DMS79 (cell line): ENCODE results near the gene DEPDC5.
"Not testable (repeated sequence)": the region's sequence is repeated elsewhere in the genome, so short reads cannot be mapped to it uniquely, and the experiment has no call there.

Experiments
- DNase-seq: peaks from one replicate; lab custom pipeline; 2025; lab: John Stamatoyannopoulos, UW

Gene DEPDC5

DNA sequence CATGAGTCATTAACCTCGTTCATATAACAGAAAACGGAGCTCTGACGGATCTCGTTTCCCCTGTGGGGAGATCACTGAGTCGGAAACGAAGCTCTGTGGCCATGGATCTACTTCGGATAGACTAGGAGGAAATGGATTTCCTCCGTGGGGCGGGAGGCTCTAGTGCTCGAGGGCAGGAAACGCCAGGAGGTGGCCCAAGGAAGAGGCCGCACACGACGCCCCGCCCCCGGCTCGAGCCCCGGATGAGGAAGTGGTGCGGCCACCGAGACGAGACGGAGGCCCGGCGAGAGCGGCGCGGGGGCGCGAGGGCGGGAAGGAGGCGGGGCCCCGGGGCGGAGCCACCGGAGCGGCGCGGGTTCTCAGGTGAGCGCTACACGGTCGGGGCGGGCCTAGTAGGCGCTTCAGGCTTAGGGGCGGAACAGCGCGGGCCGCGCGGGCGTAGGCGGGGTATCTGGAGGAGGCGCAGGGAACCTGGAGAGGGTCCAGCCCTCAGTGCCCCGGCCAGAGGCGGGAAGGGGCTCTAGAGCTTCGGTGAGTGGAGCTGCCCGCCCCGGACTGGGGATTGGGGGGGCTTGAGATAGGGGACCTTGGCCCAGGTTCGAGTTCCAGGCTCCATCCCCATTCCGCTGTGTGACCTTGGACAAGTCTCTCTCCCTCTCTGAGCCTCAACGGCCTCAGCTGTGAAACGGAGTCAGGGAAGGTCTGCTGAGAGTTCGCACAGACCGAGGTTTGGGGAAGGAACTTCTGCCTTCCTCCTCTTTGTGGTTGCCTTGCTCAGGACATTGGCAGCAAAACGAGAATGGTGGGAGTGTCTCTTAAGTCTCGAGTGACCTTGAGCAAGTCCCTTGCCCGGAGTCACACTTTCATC lies at the start of gene DEPDC5:
DEPDC5 (plus strand) TSS at position 386 of the 868 bp plus-strand sequence. CDS start 903 bp downstream, outside the sequence.
- DNase-seq = peak; percentile 78

DNA sequence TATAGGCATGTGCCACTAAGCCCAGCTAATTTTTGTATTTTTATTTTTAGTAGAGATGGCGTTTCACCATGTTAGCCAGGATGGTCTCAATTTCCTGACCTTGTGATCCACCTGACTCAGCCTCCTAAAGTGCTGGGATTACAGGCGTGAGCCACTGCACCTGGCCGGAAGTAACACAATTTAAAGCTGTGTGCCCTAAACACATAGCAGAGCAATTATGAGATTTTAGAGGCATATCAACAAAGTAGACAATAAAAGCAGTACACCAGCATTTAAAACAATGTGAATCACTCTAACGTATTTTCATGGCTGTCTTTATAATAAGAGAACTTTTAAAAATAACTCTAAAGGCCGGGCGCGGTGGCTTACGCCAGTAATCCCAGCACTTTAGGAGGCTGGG lies 46.3 kb upstream of the DEPDC5 start:
- DNase-seq = no peak

DNA sequence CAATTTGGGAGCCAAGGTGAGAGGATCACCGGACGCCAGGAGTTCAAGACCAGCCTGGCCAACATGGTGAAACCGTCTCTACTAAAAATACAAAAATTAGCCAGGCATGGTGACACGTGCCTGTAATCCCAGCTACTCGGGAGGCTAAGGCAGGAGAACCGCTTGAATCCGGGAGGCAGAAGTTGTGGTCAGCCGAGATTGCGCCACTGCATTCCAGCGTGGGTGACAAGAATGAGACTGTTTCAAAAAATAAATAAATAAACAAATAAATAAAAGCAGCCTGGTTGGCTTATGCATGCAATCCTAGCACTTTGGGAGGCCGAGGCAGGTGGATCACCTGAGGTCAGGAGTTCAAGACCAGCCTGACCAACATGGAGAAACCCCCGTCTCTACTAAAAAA lies 42.6 kb upstream of the DEPDC5 start:
- not testable (repeated sequence) for DNase-seq

DNA sequence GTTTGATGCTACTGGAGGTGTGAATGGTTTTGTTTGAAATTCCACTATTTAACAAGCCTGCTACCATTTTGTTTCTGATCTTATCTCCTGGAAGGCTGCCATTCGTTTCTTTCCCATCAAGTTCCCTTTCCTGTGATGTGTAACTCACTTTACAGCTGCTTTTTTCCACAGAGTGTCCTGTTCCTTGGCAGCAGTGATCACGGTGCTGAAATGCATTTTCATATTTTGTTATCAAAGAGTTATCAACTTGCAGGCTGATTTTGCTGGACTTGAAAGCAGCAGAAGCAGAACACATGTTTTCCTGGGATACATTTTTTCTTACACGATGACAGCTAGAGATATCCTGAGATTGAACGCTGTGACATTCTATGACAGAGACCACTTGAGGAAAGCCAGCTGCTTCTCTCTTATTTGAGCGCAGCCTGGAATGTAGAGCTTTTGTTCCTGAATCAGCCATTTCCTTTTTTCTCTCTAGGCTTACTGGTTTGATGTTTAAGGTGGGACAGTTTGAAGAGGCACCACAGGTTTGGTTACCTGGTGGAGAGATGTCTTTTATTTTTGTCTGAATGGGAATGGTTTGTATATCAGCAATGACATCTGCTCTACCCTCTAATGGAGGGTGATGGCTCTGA lies 38.6 kb upstream of the DEPDC5 start:
- DNase-seq = no peak

DNA sequence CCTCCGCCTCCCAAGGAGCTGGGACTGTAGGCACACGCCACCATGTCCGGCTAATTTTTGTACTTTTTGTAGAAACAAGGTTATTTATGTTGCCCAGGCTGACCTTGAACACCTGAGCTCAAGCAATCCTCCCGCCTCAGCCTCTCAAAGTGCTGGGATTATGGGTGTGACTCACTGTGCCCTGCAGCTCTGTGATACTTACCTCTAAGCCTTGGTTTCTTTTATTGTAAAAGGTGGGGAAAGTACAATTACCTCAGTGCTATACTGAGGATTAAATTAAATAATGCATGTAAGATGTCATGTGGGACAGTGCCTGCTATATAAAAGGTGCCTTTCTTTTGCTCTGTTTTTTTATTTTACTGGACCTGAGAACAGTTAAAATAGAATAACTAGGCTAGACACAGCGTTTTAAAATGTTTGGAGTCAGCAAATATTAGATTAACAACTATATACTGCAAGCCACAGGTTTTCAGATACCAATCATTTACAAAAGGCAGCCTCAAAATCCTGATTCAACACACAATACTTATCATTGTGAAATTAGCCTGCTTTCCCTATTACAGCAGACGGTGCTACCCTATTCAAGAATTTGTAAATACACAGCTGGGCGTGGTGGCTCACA lies 33.9 kb upstream of the DEPDC5 start:
- DNase-seq = no peak

DNA sequence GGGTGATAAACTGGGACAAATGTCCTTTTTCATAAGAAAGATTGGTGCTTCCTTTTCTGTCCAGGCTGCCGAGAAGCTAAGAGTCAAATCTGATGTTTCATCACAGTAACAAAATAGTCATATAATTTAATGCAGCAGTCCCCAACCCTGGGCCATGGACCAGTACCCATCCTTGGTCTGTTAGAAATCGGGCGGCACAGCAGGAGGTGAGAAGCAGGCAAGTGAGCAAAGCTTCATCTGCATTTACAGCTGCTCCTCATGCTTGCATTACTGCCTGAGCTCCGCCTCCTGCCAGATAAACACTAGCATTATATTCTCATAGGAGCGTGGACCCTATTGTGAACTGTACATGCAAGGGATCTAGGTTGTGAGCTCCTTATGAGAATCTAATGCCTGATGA lies 30.1 kb upstream of the DEPDC5 start:
- DNase-seq = no peak

DNA sequence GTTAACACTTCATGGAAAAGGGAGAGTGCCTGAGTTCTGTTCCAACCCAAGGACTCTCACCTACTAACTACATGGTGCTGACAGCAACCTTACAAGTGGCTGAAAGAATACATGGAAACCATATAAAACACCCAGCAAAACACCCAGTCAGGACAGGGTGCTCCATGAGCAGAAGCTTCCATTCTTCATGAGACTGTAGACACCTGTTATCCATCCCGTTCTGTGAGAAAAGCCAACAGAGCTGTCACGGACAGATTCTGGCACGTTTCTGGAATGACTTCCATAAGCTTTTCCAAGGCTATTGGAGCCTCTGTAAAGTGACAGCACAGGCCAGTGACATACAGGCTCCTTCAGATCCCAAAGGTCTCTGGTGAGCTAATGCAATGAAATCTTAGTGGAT lies 27.1 kb upstream of the DEPDC5 start:
- DNase-seq = no peak

DNA sequence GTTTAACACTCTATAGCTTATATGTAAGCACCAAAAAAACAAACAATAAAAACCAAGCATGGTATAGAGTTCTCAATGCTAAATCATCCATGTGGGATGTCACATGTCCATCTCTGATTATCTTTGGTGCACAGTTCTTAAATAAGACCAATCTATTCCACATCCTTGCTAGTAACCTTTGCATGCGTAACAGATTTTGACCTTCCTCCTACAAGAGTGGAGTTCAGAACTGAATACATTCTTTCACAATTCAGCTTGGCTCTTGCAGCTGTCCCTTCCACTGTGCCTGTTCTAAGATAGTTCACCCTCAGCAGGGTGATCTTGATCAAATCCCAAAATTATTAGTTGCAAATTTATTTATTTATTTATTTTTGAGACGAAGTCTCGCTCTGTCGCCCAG lies 25.0 kb upstream of the DEPDC5 start:
- no peak for DNase-seq

DNA sequence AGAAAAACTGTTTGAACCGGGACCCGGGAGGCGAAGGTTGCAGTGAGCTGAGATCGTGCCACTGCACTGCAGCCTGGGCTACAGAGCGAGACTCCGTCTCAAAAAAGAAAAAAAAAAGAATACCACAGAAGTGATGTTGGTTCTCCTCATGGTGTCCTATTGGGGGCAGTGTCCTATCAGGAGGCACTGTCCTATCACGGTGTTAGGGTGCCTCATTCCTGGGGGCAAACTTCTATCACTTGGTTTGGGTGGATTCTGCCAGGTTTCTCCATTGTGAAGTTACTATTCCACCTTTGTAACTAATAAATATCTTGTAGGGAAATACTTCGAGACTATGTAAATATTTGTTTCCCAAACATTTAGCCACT lies 23.5 kb upstream of the DEPDC5 start:
- DNase-seq = no peak

DNA sequence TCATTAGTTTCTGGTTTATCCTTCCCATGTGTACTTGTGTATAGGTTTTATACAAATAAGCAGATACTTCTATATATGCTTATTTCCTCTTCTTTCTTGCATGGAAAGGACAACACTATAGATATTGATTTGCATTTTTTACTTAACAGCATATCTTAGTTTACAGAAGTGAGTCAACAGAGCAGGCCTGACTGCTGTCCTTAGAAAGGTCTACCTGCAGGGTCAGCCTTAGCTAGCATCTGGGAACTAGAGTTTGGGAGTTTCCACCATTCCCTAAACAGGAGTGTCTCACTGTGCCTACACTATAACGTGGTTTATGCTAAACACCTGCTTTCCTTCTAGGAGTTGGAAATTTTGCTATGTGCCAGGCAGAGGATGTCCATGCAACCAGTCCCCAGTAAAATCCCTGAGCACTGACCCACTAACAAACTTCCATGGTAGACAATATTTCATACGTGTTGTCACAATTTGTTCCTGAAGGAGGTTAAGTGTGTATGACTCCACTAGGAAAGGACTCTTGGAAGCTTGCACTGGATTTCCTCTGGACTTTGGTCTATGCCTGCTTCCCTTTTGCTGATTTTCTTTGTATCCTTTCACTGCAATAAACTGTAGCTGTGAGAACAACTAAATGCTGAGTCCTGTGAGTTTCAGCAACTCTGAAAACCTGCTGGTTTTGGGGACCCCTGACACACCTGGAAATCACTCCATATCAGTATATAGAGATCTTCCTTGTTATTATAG lies 21.6 kb upstream of the DEPDC5 start:
- DNase-seq = no peak

DNA sequence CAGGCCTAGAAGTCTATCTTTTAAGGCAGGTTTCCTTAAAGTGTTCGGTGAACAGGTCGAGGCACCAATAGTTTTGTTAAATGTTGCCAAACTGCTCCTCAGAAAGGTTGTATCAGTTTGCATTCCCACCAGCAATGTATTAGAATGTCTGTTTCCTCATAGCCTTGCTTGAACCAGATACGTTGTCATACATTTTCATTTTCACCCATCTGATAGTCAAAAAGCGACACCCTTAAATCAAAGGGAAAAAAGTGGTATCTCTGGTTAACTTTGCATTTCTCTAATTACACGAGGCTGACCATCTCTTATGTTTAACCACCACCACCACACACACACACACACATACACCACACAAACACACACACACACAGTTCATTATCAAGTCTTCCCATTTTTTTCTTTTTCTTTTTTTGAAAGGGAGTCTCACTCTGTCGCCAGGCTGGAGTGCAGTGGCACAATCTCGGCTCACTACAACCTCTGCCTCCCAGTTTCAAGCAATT lies 20.2 kb upstream of the DEPDC5 start:
- no peak for DNase-seq

DNA sequence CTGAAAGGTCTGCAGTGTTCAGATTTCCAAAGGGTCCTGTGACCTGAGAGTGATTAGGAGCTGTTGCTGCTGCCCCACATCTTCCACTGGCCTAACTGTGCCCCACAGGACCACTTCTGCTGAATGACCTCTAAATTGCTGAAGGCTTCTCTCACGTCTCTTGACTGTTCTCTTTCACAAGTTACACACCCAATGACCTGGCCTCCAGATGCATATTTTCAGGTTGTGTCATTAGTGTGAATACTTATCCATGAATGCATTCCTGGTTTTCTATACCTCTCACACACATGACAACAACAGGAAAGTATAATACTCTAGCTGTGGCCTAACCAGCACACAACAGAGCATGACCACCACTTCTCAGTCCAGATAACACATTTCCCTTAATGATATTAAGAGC lies 19.3 kb upstream of the DEPDC5 start:
- no peak for DNase-seq

DNA sequence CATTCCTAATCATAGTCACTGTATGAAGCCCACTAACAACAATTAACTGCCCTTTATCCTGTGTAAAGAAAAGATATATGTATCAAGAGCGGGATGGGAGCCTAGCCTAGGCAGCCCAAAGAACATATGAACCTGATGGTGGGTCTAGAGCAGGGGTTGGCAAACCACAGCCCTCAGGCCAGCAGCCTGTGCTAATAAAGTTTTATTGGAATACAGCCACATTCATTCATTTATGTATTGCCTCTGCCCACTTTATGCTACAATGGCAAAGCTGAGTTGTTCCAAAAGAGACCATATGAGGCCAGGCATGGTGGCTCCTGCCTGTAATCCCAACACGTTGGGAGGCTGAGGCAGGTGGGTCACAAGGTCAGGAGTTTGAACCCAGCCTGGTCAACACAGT lies 17.4 kb upstream of the DEPDC5 start:
- DNase-seq = no peak

DNA sequence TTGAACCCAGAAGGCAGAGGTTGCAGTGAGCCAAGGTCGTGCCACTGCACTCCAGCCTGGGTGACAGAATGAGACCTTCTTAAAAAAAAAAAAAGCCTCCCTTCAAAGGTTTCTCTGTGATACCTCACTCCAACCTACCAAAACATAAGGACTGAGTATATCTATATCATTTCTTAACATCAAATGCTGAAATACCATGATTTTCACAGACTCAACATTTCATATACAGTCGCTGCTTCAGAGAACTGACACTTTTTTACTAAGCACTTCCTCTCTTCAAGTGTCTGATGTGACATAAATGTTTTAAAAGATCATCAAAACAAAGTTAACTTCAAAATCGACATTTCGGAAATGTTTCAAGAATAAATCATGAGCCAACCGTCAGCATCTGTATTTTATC lies 15.9 kb upstream of the DEPDC5 start:
- no peak for DNase-seq

DNA sequence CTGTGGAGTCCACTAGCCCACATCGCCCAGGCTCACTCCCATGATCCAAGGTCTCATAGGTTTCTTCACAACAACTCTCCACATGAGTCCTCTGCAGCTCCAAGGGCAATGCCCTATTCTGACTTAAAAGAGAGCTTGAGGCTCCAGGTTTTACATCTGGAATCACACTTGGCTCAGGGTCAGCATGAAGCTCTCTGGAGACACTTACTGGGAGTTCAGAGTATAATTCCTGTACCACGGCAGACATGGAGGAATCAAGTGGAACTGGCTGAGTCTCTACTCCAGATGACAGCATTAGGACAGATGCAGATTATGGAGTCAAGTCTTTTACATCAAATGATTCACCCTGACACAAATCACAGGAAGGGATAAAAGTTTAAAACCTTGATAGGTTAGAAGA lies 15.3 kb upstream of the DEPDC5 start:
- DNase-seq = no peak

DNA sequence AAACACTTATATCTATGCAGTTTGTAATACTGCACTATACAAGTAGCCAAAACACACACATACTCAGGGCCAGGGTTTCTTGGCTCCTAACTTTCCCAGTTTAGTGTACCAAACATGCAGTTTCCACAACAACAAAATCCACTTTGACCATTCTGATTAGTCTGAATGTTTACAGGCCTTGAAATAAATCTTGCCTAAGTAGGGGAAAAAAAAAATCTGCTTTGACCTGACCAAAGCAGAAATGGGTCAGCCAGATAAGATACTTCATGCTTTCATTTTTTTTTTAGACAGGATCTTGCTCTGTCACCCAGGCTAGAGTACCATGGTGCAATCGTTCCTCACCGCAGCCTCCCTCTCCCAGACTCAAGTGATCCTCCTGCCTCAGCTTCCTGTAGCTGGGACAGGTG lies 14.0 kb upstream of the DEPDC5 start:
- no peak for DNase-seq

DNA sequence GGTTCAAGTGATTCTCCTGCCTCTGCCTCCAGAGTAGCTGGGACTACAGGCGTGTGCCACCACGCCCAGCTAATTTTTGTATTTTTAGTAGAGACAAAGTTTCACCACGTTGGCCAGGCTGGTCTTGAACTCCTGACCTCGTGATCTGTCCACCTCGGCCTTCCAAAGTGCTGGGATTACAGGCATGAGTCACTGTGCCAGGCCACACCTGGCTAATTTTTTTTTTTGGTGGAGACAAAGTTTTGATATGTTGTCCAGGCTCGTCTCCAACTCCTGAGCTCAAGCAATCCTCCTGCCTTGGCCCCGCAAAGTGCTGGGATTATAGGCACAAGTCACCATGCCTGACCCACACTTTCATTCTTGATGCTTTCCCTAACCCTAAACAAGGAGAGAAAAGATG lies 13.5 kb upstream of the DEPDC5 start:
- not testable (repeated sequence) for DNase-seq

DNA sequence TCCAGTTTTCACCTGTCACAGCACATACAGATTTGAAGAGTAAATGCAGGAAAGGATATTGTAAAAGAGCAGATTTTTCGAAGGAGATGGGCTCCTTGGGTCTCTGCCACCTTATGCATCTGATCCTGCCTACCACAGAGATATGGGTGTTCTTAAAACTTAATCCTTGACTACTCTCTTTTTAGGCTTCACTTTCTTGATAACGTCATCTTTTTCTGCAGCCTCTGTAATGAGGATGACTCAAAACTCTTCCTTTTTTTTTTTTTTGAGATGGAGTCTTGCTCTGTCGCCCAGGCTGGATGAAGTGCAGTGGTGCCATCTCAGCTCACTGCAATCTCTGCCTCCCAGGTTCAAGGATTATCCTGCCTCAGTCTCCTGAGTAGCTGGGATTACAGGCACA lies 11.7 kb upstream of the DEPDC5 start:
- DNase-seq = no peak

DNA sequence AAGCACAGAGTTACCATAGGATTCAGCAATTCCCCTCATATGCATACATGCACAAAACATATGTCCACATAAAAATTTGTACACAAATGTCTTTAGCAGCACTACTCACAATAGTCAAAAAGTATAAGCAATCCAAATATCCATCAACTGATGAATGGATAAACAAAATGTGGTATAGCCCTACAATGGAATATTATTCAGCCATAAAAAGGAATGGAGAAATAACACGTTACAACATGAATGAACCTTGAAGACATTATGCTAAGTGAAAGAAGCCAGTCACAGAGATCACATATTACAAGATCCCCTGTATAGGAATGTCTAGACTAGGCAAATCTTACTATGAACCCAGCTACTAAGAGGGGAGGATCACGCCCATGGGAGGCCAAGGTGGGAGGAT lies 11.1 kb upstream of the DEPDC5 start:
- DNase-seq = no peak

DNA sequence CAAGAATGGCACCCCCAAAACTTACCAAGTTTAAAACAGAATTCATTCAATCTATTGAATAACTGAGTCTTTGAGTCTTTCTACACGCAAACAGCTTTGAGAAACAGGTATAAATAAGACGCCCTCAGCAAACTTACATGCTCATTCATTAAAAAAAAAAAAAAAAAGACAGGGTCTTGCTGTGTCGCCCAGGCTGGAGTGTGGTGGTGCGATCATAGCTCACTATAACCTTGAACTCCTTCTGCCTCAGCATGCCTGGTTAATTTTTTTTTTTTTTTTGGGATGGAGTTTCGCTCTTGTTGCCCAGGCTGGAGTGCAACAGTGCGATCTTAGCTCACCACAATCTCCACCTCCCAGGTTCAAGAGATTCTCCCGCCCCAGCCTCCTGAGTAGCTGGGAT lies 9.9 kb upstream of the DEPDC5 start:
- DNase-seq = no peak

DNA sequence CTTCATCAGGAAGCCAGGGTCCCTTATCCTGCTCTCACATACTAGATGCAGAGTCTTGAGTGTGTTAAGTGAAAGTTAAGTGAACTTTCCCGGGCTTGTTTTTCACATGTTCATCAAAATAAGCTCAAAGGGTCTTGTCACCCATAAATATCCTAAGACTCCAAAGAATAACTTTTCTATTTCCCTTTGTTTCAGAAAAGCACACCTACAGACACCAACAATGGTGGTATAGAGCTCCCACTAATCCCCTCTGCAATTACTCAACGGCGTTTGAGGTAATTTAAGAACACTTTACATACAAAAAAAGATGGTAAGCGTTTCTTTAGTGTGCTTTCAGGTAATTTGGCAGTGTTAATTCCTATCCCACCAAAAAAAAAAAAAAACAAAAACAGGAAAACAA lies 6.4 kb upstream of the DEPDC5 start:
- DNase-seq = no peak

DNA sequence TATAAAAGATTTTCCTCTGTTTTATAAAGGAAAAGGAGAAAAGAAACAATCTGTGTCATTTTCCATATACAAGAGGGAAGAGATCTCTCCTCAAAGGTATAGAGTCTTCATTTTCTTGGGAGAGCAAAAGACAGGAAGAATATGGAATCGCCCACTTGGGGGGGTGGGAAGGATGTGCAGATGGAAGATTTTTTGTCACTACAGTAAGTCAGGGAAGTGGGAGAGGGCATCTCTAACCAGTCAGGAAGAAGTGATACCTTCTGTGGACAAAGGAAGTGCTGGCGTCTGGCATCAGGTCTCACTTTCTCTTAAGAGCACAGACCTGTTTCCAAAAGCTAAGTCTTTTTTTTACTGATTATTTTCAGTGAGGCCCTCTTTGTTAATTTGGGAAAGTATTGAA lies 5.3 kb upstream of the DEPDC5 start:
- DNase-seq = no peak
